GM19238 (cell line): Measurements from ENCODE around the gene PSMD13.
"Not testable (repeated sequence)": the region's sequence is repeated elsewhere in the genome, so short reads cannot be mapped to it uniquely, and the experiment has no call there.

Source experiments
- DNase-seq: peaks from one replicate; pipeline ENCODE4 v3.0.0; 2011; ENCODE audit warnings: low spot score; ENCODE audit not compliant: insufficient read length

The PSMD13 gene

GRCh38 chr11:272195-272930 lies 35.6 kb downstream of the PSMD13 start:
- DNase-seq: no peak

- no peak for DNase-seq
Observed at GRCh38 chr11:272931-273198, 36.1 kb downstream of the PSMD13 start.

DNA sequence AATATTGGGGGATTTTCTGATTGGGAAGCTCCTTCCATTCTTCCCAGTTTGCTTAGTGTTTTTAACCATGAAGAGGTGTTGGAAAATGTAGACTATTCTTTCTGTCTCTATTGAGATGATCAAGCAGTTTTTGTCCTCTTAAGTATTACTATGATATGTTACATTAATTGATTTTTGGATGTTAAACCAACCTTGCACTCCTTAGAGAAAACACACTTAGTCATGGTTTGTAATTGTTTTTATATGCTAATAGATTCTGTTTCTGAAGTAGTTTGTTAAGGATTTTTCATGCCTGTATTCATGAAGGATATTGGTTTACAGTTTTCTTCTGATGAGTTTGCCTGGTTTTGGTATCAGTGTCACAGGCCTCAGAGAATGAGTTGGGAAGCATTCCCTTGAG lies 39.4 kb downstream of the PSMD13 start:
- DNase-seq: no peak

GRCh38 chr11:278001-278951 lies 41.5 kb downstream of the PSMD13 start, which contains the start of gene NLRP6:
Gene NLRP6, plus strand, starts transcription at chr11:278407. Its CDS starts 163 bp downstream, at chr11:278570.
- DNase-seq: no peak

GRCh38 chr11:279040-279965 lies 42.5 kb downstream of the PSMD13 start:
- peak; percentile 12 for DNase-seq

GRCh38 chr11:279966-280705 lies 43.4 kb downstream of the PSMD13 start:
- DNase-seq: peak; percentile 41

- no peak for DNase-seq
Observed at GRCh38 chr11:280706-281485, 44.1 kb downstream of the PSMD13 start.

GRCh38 chr11:281486-282161 lies 44.8 kb downstream of the PSMD13 start:
- no peak for DNase-seq

- DNase-seq: no peak
Observed at GRCh38 chr11:282171-282570, 45.4 kb downstream of the PSMD13 start.

DNA sequence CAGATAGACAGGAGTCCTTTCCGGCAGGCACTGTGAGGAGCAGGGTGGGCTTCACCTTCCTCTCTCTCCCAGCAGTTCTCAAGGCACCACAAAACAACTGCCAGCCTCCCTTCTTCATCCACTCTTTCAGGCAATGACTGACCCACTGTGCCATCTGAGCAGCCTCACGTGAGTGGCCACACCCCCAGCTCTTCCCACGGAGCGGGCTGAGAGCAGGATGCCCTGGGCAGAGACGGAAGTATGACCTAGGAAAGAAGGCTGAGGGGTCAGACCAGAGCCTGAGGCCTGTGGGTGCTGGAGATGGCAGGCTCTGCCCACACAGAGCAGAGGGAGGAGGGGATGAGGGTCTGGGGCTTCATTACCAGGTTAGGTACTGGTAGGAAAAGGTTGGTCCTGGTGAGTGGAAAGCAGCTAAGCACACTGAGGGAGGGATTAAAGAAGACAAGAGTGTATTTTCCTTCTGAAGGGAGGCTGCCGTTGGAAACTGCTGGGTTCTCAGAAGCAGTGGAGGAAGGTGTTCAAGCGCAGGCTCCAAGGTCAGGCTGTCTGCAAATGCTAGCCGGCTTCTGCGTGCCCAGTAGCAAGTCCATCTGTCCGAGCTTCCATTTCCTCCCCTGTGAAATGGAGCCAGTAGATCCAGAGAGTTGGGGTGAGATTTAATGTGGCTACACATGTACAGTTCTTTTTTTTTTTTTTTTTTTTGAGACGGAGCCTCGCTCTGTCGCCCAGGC lies 46.0 kb downstream of the PSMD13 start:
- DNase-seq: no peak

DNA sequence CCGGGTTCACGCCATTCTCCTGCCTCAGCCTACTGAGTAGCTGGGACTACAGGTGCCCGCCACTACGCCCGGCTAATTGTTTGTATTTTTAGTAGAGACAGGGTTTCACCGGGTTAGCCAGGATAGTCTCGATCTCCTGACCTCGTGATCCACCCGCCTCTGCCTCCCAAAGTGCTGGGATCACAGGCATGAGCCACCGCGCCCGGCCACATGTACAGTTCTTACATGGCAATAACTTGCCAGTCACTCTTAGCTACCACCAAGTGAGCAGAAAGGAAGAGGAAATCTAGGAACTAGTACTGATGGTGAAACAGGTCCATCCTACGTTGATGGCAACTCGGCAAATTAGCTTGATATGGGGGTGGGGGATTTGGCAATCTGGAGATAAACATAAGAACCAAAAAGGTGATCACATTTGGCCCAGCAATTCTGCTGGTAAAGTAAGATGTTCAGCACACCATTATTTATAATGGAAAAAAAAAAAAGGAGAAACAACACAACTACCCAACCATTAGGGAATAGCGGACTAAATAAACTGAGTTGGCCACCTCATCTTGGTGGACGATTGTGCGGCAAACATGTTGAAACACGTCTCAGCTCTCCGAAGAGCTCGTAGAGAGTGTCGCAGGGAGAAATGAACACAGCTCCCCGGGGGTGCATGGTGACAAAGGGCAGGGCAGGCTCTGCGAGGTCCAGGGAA lies 46.8 kb downstream of the PSMD13 start:
- DNase-seq: no peak

DNA sequence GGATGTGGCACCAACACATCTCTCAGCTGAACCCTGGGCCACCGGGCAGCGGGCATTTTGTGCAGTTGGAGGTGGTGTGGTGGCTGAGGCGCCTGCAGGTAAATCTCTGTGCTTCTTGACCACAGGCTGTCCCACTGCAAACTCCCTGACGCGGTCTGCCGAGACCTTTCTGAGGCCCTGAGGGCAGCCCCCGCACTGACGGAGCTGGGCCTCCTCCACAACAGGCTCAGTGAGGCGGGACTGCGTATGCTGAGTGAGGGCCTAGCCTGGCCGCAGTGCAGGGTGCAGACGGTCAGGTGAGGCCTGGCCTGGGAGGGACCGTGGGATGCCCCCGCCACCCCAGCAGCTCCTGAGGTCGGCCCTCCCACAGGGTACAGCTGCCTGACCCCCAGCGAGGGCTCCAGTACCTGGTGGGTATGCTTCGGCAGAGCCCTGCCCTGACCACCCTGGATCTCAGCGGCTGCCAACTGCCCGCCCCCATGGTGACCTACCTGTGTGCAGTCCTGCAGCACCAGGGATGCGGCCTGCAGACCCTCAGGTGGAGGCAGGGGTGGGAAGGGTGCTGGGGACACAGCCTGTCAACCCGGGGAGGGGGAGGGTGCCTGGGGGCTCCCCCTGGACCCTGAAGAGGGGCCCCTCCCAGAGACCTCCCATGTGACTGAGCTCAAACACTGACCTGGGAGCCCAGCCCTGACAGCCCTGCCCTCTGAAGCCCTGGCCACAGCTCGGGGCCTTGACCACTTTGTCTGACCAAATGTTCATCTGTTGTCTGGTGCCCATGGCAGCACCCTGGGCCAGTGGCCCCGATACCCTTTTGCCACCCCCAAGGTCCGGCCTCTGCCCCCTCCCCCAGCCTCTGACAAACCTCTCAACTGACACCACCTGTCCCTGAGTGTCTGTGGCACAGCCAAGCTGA lies 47.6 kb downstream of the PSMD13 start:
- DNase-seq: peak; percentile 7

DNA sequence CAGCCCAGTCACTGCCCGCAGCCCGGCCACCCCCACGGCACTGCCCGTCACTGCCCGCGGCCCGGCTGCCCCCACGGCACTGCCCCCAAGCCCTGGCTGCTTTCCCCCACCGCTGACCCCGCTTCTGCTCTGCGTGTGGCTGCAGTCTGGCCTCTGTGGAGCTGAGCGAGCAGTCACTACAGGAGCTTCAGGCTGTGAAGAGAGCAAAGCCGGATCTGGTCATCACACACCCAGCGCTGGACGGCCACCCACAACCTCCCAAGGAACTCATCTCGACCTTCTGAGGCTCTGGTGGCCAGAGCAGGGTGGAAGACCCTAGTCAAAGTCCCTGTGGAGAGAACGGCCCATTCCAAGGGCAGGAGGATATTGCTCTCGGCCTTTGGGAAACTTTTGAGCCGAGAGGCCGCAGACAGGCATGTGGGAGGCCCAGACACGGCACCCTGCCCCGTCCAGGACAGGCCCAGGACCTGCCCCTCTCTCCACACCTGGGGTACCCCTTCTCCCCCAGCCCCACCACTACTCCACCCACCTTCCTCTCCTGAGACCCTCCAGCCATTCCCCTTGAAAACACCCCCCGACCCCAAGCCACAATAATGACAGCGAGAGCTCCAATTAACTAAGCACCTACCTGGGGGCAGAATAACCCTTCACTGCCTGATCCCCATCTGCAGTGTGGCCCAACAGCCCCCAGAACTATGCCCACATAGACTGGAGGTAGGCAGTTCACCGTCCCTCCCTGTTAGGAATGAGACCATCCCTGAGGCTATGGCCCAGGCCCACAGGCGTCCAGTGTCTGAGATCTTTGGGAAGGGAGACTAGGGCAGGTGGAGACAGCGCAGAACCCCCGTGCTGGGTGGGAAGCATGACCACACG lies 48.5 kb downstream of the PSMD13 start:
- no peak for DNase-seq

- no peak for DNase-seq
Observed at GRCh38 chr11:285894-286220, 49.1 kb downstream of the PSMD13 start.

- not testable (repeated sequence) for DNase-seq
Observed at GRCh38 chr11:286977-287820, 50.4 kb downstream of the PSMD13 start.
